H9 (cell line): ENCODE data around the gene TBC1D22A. TPM values are rescaled to one million over a fixed set of nuclear protein-coding genes. Genes with fewer than 3 reads are reported as not detected.

Experiments
- DNase-seq: peaks from one replicate; pipeline ENCODE4 v3.0.0-alpha.2; 2017
- H2AFZ ChIP-seq: one replicate; pipeline ENCODE4 v1.6.1; 2013; ENCODE audit warnings: mild to moderate bottlenecking, low read length, control low read depth, moderate library complexity
- H2AK5ac ChIP-seq: 2 replicates; pipeline ENCODE4 v1.6.1; 2013; ENCODE audit warnings: low read length, control low read depth, mixed read lengths; ENCODE audit not compliant: insufficient read length
- H2BK120ac ChIP-seq: one replicate; pipeline ENCODE4 v1.6.1; 2013; ENCODE audit warnings: low read depth, mild to moderate bottlenecking, low read length, control low read depth, inconsistent platforms; ENCODE audit not compliant: poor library complexity, severe bottlenecking
- H2BK12ac ChIP-seq: 2 replicates; pipeline ENCODE4 v1.6.1; 2013; ENCODE audit warnings: low read length, control low read depth, mixed read lengths, low read depth; ENCODE audit not compliant: insufficient read length
- H2BK15ac ChIP-seq: 2 replicates; pipeline ENCODE4 v1.6.1; 2013; ENCODE audit warnings: low read depth, low read length, control low read depth
- H2BK20ac ChIP-seq: one replicate; pipeline ENCODE4 v1.6.1; 2013; ENCODE audit warnings: low read depth, mild to moderate bottlenecking, low read length, control low read depth, inconsistent platforms; ENCODE audit not compliant: poor library complexity, severe bottlenecking
- H2BK5ac ChIP-seq: 2 replicates; pipeline ENCODE4 v1.6.1; 2013; ENCODE audit warnings: low read length, control low read depth, mixed read lengths; ENCODE audit not compliant: insufficient read length
- H3K14ac ChIP-seq: 2 replicates; pipeline ENCODE4 v1.6.1; 2013; ENCODE audit warnings: low read length, control low read depth; ENCODE audit not compliant: insufficient read depth
- H3K18ac ChIP-seq: 2 replicates; pipeline ENCODE4 v1.6.1; 2013; ENCODE audit warnings: low read depth, mild to moderate bottlenecking, mixed read lengths, low read length, control low read depth; ENCODE audit not compliant: insufficient read length
- H3K23ac ChIP-seq: 2 replicates; pipeline ENCODE4 v1.6.1; 2013; ENCODE audit warnings: low read length, control low read depth, mixed read lengths, low read depth; ENCODE audit not compliant: insufficient read length
- H3K23me2 ChIP-seq: 2 replicates; pipeline ENCODE4 v1.6.1; 2013; ENCODE audit warnings: low read depth, mild to moderate bottlenecking, mixed read lengths, low read length, control low read depth; ENCODE audit not compliant: insufficient read length, poor library complexity, severe bottlenecking
- H3K27ac ChIP-seq: 2 replicates; pipeline ENCODE4 v1.5.1; 2013; ENCODE audit warnings: low read length, control low read depth, mixed read lengths, low read depth; ENCODE audit not compliant: insufficient read length
- H3K27me3 ChIP-seq: 2 replicates; pipeline ENCODE4 v1.6.1; 2013; ENCODE audit warnings: low read length, control low read depth, inconsistent platforms; ENCODE audit not compliant: insufficient read depth
- H3K4ac ChIP-seq: 2 replicates; pipeline ENCODE4 v1.6.1; 2013; ENCODE audit warnings: low read depth, mild to moderate bottlenecking, control low read depth, inconsistent platforms, low read length, moderate library complexity
- H3K4me1 ChIP-seq: 2 replicates; pipeline ENCODE4 v1.6.1; 2013; ENCODE audit warnings: low read length, control low read depth, inconsistent platforms; ENCODE audit not compliant: insufficient read depth
- H3K4me2 ChIP-seq: 2 replicates; pipeline ENCODE4 v1.6.1; 2013; ENCODE audit warnings: low read length, control low read depth, mixed read lengths; ENCODE audit not compliant: insufficient read length, insufficient read depth
- H3K56ac ChIP-seq: 2 replicates; pipeline ENCODE4 v1.6.1; 2013; ENCODE audit warnings: low read depth, mild to moderate bottlenecking, mixed read lengths, low read length, control low read depth; ENCODE audit not compliant: insufficient read length
- H3K79me1 ChIP-seq: 2 replicates; pipeline ENCODE4 v1.6.1; 2013; ENCODE audit warnings: low read depth, mild to moderate bottlenecking, moderate library complexity, low read length, control low read depth, inconsistent platforms; ENCODE audit not compliant: insufficient read depth, poor library complexity, severe bottlenecking
- H3K79me2 ChIP-seq: 2 replicates; pipeline ENCODE4 v1.6.1; 2013; ENCODE audit warnings: low read length, control low read depth, inconsistent platforms; ENCODE audit not compliant: insufficient read depth
- H3K9ac ChIP-seq: 2 replicates; pipeline ENCODE4 v1.6.1; 2013; ENCODE audit warnings: low read length, control low read depth, mixed read lengths; ENCODE audit not compliant: insufficient read length; ENCODE audit errors: extremely low read depth
- H3K9me3 ChIP-seq: one replicate; pipeline ENCODE4 v1.6.1; 2013; ENCODE audit warnings: low read depth, low read length, inconsistent platforms; ENCODE audit not compliant: control insufficient read depth
- H3T11ph ChIP-seq: one replicate; pipeline ENCODE4 v1.6.1; 2013; ENCODE audit warnings: mild to moderate bottlenecking, low read length, control low read depth, inconsistent platforms
- H4K20me1 ChIP-seq: one replicate; pipeline ENCODE4 v1.6.1; 2013; ENCODE audit not compliant: control insufficient read depth, insufficient read length, insufficient read depth
- H4K5ac ChIP-seq: 2 replicates; pipeline ENCODE4 v1.6.1; 2013; ENCODE audit warnings: low read depth, mild to moderate bottlenecking, mixed read lengths, low read length, control low read depth; ENCODE audit not compliant: insufficient read length
- H4K8ac ChIP-seq: replicated peaks from 2 replicates; pipeline ENCODE4 v1.6.1; 2013; ENCODE audit warnings: low read length, control low read depth, mixed read lengths, low read depth; ENCODE audit not compliant: insufficient read length
- H4K91ac ChIP-seq: 2 replicates; pipeline ENCODE4 v1.6.1; 2013; ENCODE audit warnings: low read depth, mild to moderate bottlenecking, moderate library complexity, mixed read lengths, low read length, control low read depth; ENCODE audit not compliant: insufficient read length
- H3K27ac Mint-ChIP-seq, 3 experiments: 2 replicates in 2 of 3; 3 replicates in 1 of 3; pipeline ENCODE4 v1.8.0; 2020 to 2021; ENCODE audit warnings: mixed read lengths in 3 of 3, mild to moderate bottlenecking in 1 of 3, moderate library complexity in 1 of 3
- H3K27me3 Mint-ChIP-seq: 2 replicates; pipeline ENCODE4 v1.8.0; 2021; ENCODE audit warnings: low read depth, mild to moderate bottlenecking, moderate library complexity, mixed read lengths
- H3K36me3 Mint-ChIP-seq, 3 experiments: 2 replicates in 2 of 3; 3 replicates in 1 of 3; pipeline ENCODE4 v1.8.0; 2020 to 2021; ENCODE audit warnings: low read depth in 3 of 3, mixed read lengths in 3 of 3; ENCODE audit not compliant: insufficient read depth in 1 of 3
- H3K4me1 Mint-ChIP-seq, 2 experiments: 2 replicates each; pipeline ENCODE4 v1.8.0; 2020; ENCODE audit warnings: mixed read lengths in 2 of 2
- H3K4me3 Mint-ChIP-seq, 2 experiments: 2 replicates in 1 of 2; 3 replicates in 1 of 2; pipeline ENCODE4 v1.8.0; 2020 to 2021; ENCODE audit warnings: mild to moderate bottlenecking in 2 of 2, mixed read lengths in 2 of 2, moderate library complexity in 1 of 2
- H3K9me3 Mint-ChIP-seq, 2 experiments: 2 replicates in 1 of 2; 3 replicates in 1 of 2; pipeline ENCODE4 v1.8.0; 2020; ENCODE audit warnings: mild to moderate bottlenecking in 2 of 2, mixed read lengths in 2 of 2, moderate library complexity in 1 of 2
- WGBS: extraction: QIAGEN DNeasy Blood & Tissue Kit; methylation state at CpG from one replicate; pipeline ENCODE4 v1.1.7; 2013; ENCODE audit warnings: missing lambda C conversion rate, low lambda C conversion rate, mixed read lengths; ENCODE audit not compliant: insufficient read length; ENCODE audit errors: extremely low coverage; 5-methylcytosine and 5-hydroxymethylcytosine counted together
- total RNA-seq: library from RNA; stranded (reverse); gene quantifications from 2 replicates; pipeline ENCODE4 v1.2.1, GENCODE V29; 2021
- TF ChIP-seq, protein P1 (sequence below): fragments of 200-600 bp; sonication (generic); conservative IDR thresholded peaks from 3 replicates; pipeline ENCODE4 v1.8.0; 2021; ENCODE audit warnings: antibody characterized with exemption, mild to moderate bottlenecking

TBC1D22A gene
- total RNA-seq, 1 experiment from 2014 or later: 20.8 TPM

GRCh38 chr22:47005506-47006408 is 243.3 kb downstream of the TBC1D22A start:
- Histone ChIP-seq H3K9me3 (no peaks in the 10 kb centered on the region), H3K27ac (no peak overlapping the region), H3K79me1 (no peaks in the 10 kb centered on the region), H3K56ac (no peak overlapping the region), H2BK20ac (no peak overlapping the region), H4K91ac (no peak overlapping the region), H2AK5ac (no peak overlapping the region), H3K9ac (no peak overlapping the region), H3K23me2 (no peaks in the 10 kb centered on the region), H3K79me2 (no peaks in the 10 kb centered on the region), H2BK15ac (no peak overlapping the region), H3K27me3 (no peaks in the 10 kb centered on the region), H3T11ph (no peak overlapping the region), H4K8ac (no peak overlapping the region), H4K20me1 (no peaks in the 10 kb centered on the region), H2BK12ac (no peak overlapping the region), H2AFZ (no peak overlapping the region), H3K14ac (no peak overlapping the region), H4K5ac (no peak overlapping the region), H2BK5ac (no peak overlapping the region), H3K18ac (no peak overlapping the region), H2BK120ac (no peak overlapping the region), H3K23ac (no peak overlapping the region), H3K4me2 (no peak overlapping the region), H3K4ac (no peak overlapping the region), H3K4me1 (no peaks in the 10 kb centered on the region)
- Mint-ChIP-seq H3K36me3 (no peaks in the 10 kb centered on the region; a peak in 1 of 7 replicates), H3K4me3 (no peak overlapping the region), H3K9me3 (no peaks in the 10 kb centered on the region), H3K27me3 (no peaks in the 10 kb centered on the region), H3K27ac (no peak overlapping the region), H3K4me1 (no peaks in the 10 kb centered on the region)
- 100% methylated on average over 2 of the region's 8 CpGs for WGBS
- TF ChIP-seq, protein P1, sequence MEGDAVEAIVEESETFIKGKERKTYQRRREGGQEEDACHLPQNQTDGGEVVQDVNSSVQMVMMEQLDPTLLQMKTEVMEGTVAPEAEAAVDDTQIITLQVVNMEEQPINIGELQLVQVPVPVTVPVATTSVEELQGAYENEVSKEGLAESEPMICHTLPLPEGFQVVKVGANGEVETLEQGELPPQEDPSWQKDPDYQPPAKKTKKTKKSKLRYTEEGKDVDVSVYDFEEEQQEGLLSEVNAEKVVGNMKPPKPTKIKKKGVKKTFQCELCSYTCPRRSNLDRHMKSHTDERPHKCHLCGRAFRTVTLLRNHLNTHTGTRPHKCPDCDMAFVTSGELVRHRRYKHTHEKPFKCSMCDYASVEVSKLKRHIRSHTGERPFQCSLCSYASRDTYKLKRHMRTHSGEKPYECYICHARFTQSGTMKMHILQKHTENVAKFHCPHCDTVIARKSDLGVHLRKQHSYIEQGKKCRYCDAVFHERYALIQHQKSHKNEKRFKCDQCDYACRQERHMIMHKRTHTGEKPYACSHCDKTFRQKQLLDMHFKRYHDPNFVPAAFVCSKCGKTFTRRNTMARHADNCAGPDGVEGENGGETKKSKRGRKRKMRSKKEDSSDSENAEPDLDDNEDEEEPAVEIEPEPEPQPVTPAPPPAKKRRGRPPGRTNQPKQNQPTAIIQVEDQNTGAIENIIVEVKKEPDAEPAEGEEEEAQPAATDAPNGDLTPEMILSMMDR: no peak
- no peak for DNase-seq
